ENCODE data around the gene ANTXR1. TPM values are rescaled to one million over a fixed set of nuclear protein-coding genes. Genes with fewer than 3 reads are reported as not detected.

Gene ANTXR1
- polyA plus RNA-seq, 1 donor = 29.6 TPM

GRCh38 chr2:69082430-69082997 lies 69.5 kb downstream of the ANTXR1 start:
- Histone ChIP-seq H3K27me3 (ENCODE audit: control insufficient read depth, insufficient read depth, low read length) (no peaks in the 10 kb centered on the region), H3K9me3 (ENCODE audit: control insufficient read depth, low read depth, low read length) (no peaks in the 10 kb centered on the region), H3K36me3 (ENCODE audit: control insufficient read depth, insufficient read depth, low read length) (no peaks in the 10 kb centered on the region), H3K4me1 (ENCODE audit: control insufficient read depth, insufficient read depth, low read length) (peaks cover 3% of the 10 kb centered on the region), H3K4me3 (ENCODE audit: low read length) (no peak overlapping the region), H3K27ac (ENCODE audit: low read length) (no peak overlapping the region)
- WGBS (ENCODE audit: insufficient coverage, low lambda C conversion rate) = no CpG with 5 or more reads among the region's 9 CpGs
- peak in 1 of 2 donors; percentile 36 for DNase-seq

DNA sequence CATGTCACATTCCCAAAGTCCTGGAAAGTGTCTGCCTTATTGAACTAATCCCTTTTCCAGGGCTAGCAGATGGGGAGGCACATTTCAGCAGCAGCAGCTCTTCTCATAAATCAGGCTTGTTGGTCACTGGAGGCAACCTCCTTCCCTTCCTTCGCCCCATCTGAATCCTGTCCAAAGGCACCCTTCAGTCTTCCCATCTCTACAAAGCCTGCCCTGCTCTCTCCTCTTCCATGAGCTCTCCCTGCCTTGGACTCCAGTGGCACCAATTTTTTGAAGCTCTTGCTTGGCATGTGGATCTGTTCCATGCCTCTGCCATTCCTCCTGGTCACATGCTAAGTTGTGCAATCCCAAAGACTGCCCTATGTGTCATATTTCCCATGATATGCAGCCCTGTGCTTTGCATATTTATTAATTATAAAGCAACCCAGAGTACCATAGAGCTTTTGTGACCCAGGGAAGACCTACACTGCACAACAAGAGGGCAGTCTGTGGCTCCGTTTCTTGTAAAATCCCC lies 70.3 kb downstream of the ANTXR1 start:
- H3K4me1 ChIP-seq (ENCODE audit: control insufficient read depth, insufficient read depth, low read length) = peaks cover 3% of the 10 kb centered on the region
- peak in 1 of 2 donors; percentile 32 for DNase-seq
- no peaks in the 10 kb centered on the region for H3K27me3 ChIP-seq (ENCODE audit: control insufficient read depth, insufficient read depth, low read length)
- no peaks in the 10 kb centered on the region for H3K9me3 ChIP-seq (ENCODE audit: control insufficient read depth, low read depth, low read length)
- no CpG with 5 or more reads among the region's 2 CpGs for WGBS (ENCODE audit: insufficient coverage, low lambda C conversion rate)
- H3K36me3 ChIP-seq (ENCODE audit: control insufficient read depth, insufficient read depth, low read length) = no peaks in the 10 kb centered on the region
- peak overlapping the region; percentile 28 for H3K27ac ChIP-seq (ENCODE audit: low read length)
- H3K4me3 ChIP-seq (ENCODE audit: low read length) = no peak overlapping the region

DNA sequence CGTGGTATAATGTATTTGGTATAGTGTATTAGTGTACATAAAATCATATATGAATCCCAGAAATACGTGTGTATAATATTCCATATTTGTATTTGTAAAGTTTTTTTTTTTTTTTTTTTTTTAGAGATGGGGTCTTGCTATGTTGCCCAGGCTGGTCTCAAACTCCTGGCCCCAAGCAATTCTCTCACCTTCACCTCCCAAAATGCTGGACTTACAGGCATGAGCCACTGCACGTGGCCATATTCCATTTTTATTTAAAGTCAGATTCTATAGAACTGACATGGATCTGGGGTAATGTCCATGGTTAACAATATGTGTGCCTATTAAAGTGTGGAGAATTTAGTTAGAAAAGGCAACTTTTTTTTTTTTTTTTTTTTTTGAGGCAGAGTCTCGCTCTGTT lies 71.5 kb downstream of the ANTXR1 start:
- H3K27ac ChIP-seq (ENCODE audit: low read length) = no peak overlapping the region
- 100% methylated on average over 1 of the region's 4 CpGs for WGBS (ENCODE audit: insufficient coverage, low lambda C conversion rate)
- DNase-seq = no peak

DNA sequence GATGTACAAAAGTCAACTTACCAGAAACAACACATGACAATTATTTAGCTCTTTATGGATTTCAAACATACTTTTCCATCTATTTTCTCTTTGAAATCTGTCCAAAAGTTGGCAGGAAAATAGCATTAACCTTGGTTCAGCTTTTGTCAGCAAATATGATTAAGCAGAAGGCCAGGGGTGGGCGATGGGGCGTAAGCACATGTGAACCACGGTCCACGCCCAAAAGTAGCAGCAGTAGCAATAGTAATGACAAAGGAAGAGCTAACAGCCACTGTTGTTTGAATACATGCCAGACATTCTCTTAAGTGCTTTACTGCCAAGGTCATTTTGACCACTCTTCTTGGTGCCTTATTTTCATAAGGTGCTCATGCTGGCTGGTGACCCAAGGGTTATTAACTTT lies 73.5 kb downstream of the ANTXR1 start:
- Histone ChIP-seq H3K27ac (ENCODE audit: low read length) (no peak overlapping the region), H3K4me1 (ENCODE audit: control insufficient read depth, insufficient read depth, low read length) (peaks cover 3% of the 10 kb centered on the region), H3K27me3 (ENCODE audit: control insufficient read depth, insufficient read depth, low read length) (no peaks in the 10 kb centered on the region), H3K4me3 (ENCODE audit: low read length) (no peak overlapping the region), H3K36me3 (ENCODE audit: control insufficient read depth, insufficient read depth, low read length) (peaks cover 2% of the 10 kb centered on the region), H3K9me3 (ENCODE audit: control insufficient read depth, low read depth, low read length) (no peaks in the 10 kb centered on the region)
- no CpG with 5 or more reads among the region's 4 CpGs for WGBS (ENCODE audit: insufficient coverage, low lambda C conversion rate)
- DNase-seq = no peak

More for the DNA sequence above, 71.5 kb downstream of the ANTXR1 start:
- Histone ChIP-seq H3K4me1 (ENCODE audit: control insufficient read depth, insufficient read depth, low read length) (peaks cover 3% of the 10 kb centered on the region), H3K27me3 (ENCODE audit: control insufficient read depth, insufficient read depth, low read length) (no peaks in the 10 kb centered on the region), H3K9me3 (ENCODE audit: control insufficient read depth, low read depth, low read length) (no peaks in the 10 kb centered on the region), H3K36me3 (ENCODE audit: control insufficient read depth, insufficient read depth, low read length) (no peaks in the 10 kb centered on the region), H3K4me3 (ENCODE audit: low read length) (no peak overlapping the region)

DNA sequence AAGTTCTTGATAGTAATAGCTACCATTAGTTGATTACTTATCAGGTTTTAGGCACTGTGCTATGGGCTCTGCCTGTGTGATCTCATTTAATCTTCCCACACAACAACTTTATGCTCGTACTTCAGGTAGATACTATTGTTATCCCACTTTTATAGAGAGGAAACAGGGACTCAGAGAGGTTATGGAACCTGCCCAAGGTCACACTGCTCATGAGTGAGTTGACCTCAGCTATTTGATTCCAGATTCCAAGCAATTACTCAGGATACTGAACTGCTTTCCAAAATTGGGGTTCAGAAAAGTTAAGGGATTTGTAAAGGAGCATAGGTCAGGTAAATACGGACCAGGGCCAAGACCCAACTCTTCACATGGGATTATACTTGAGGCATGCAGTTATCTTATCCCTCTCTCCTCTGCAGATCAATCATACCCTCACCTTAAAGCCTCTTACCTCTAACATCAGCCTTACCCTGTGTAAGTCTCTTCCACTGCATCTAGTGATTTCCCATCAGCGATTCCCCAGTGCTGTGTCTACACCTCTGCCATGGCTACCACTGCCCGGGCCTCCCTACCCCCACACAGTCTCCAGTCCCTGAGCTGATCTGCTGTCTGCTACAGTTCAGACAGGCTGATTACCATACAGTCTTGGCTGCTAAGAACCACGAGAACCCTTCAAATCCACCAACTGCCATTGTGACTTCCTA lies 74.4 kb downstream of the ANTXR1 start:
- H3K27ac ChIP-seq (ENCODE audit: low read length) = no peak overlapping the region
- peaks cover 2% of the 10 kb centered on the region for H3K36me3 ChIP-seq (ENCODE audit: control insufficient read depth, insufficient read depth, low read length)
- peaks cover 3% of the 10 kb centered on the region for H3K4me1 ChIP-seq (ENCODE audit: control insufficient read depth, insufficient read depth, low read length)
- no CpG with 5 or more reads among the region's 5 CpGs for WGBS (ENCODE audit: insufficient coverage, low lambda C conversion rate)
- no peak overlapping the region for H3K4me3 ChIP-seq (ENCODE audit: low read length)
- no peak for DNase-seq
- H3K9me3 ChIP-seq (ENCODE audit: control insufficient read depth, low read depth, low read length) = no peaks in the 10 kb centered on the region
- no peaks in the 10 kb centered on the region for H3K27me3 ChIP-seq (ENCODE audit: control insufficient read depth, insufficient read depth, low read length)

- no peak overlapping the region for H3K4me3 ChIP-seq (ENCODE audit: low read length)
- H3K36me3 ChIP-seq (ENCODE audit: control insufficient read depth, insufficient read depth, low read length) = peaks cover 2% of the 10 kb centered on the region
- H3K27me3 ChIP-seq (ENCODE audit: control insufficient read depth, insufficient read depth, low read length) = no peaks in the 10 kb centered on the region
- WGBS (ENCODE audit: insufficient coverage, low lambda C conversion rate) = no CpG with 5 or more reads among the region's 1 CpG
- no peaks in the 10 kb centered on the region for H3K9me3 ChIP-seq (ENCODE audit: control insufficient read depth, low read depth, low read length)
- H3K27ac ChIP-seq (ENCODE audit: low read length) = no peak overlapping the region
- H3K4me1 ChIP-seq (ENCODE audit: control insufficient read depth, insufficient read depth, low read length) = peaks cover 3% of the 10 kb centered on the region
- DNase-seq = no peak
Measured at GRCh38 chr2:69087912-69088240, 74.9 kb downstream of the ANTXR1 start.

DNA sequence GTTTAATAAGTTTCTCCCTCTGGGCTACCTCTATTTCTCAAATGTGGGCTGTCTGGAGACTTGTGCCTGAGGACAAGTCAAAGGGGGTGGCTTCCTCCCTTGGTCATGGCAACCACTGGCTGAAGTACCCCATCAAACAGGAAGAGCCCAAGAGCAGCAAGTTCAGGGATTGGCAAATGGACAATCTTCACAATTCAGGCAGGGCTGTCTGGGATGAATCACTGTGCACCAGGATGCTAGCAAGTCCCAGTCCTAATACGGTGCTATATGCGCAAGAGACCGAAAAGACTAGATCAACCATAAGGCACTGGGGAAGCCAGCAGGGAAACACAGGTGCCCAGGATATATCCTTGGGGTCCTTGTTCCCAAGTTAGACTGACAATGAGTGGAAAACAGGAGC lies 75.5 kb downstream of the ANTXR1 start:
- no peaks in the 10 kb centered on the region for H3K27me3 ChIP-seq (ENCODE audit: control insufficient read depth, insufficient read depth, low read length)
- H3K9me3 ChIP-seq (ENCODE audit: control insufficient read depth, low read depth, low read length) = no peaks in the 10 kb centered on the region
- no peak overlapping the region for H3K27ac ChIP-seq (ENCODE audit: low read length)
- no CpG with 5 or more reads among the region's 3 CpGs for WGBS (ENCODE audit: insufficient coverage, low lambda C conversion rate)
- peaks cover under 1% of the 10 kb centered on the region for H3K4me1 ChIP-seq (ENCODE audit: control insufficient read depth, insufficient read depth, low read length)
- DNase-seq = no peak
- peaks cover 2% of the 10 kb centered on the region for H3K36me3 ChIP-seq (ENCODE audit: control insufficient read depth, insufficient read depth, low read length)
- no peak overlapping the region for H3K4me3 ChIP-seq (ENCODE audit: low read length)

DNA sequence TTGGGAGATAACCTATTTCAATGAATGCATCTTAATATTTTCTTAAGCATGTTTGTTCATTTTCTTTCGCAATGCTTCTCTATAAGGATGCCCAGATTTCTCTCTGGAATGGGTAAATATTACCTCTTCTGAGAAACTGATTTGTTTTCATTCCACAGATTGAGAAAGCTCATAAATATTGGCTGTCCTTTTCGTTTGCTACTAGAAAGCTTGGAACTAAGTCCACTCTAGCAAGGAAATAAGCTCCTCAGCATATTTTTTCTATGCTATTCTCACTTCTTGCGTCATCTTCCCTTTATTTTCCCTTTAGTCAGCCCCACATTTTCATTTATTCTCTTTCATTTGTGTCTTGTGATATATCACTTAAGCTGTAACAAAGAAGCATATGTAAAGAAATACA lies 76.3 kb downstream of the ANTXR1 start:
- Histone ChIP-seq H3K36me3 (ENCODE audit: control insufficient read depth, insufficient read depth, low read length) (peaks cover 2% of the 10 kb centered on the region), H3K27me3 (ENCODE audit: control insufficient read depth, insufficient read depth, low read length) (no peaks in the 10 kb centered on the region), H3K9me3 (ENCODE audit: control insufficient read depth, low read depth, low read length) (no peaks in the 10 kb centered on the region), H3K4me3 (ENCODE audit: low read length) (no peak overlapping the region), H3K4me1 (ENCODE audit: control insufficient read depth, insufficient read depth, low read length) (no peaks in the 10 kb centered on the region), H3K27ac (ENCODE audit: low read length) (peak overlapping the region; percentile 0)
- 64% methylated on average over 2 of the region's 3 CpGs for whole genome bisulfite sequencing (ENCODE audit: insufficient coverage, low lambda C conversion rate)
- no peak for DNase-seq

- WGBS (ENCODE audit: insufficient coverage, low lambda C conversion rate) = 83% methylated on average over 1 of the region's 1 CpG
- DNase-seq = no peak
Measured at GRCh38 chr2:69089998-69090397, 77.0 kb downstream of the ANTXR1 start.

DNA sequence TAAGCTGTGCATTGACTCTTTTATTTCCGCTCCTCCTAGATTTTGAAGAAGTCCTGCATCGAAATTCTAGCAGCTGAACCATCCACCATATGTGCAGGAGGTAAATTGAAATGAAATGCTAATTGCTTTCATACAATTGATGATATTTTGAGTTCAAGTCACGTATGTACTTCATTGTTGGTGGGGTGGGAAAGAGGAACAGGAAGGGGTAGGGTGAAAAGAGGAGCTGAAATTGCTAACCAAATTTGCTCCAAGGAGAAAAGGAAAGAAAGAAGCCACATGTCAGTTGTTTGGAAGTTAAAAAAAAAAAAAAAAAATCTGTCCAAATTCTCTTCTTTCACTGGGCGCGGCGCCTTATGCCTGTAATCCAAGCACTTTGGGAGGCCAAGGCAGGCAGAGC lies 77.8 kb downstream of the ANTXR1 start:
- H3K4me3 ChIP-seq (ENCODE audit: low read length) = no peak overlapping the region
- H3K9me3 ChIP-seq (ENCODE audit: control insufficient read depth, low read depth, low read length) = no peaks in the 10 kb centered on the region
- no peak for DNase-seq
- H3K36me3 ChIP-seq (ENCODE audit: control insufficient read depth, insufficient read depth, low read length) = peaks cover 2% of the 10 kb centered on the region
- WGBS (ENCODE audit: insufficient coverage, low lambda C conversion rate) = 100% methylated on average over 1 of the region's 6 CpGs
- H3K27ac ChIP-seq (ENCODE audit: low read length) = no peak overlapping the region
- no peaks in the 10 kb centered on the region for H3K27me3 ChIP-seq (ENCODE audit: control insufficient read depth, insufficient read depth, low read length)
- no peaks in the 10 kb centered on the region for H3K4me1 ChIP-seq (ENCODE audit: control insufficient read depth, insufficient read depth, low read length)

More at GRCh38 chr2:69089998-69090397, 77.0 kb downstream of the ANTXR1 start:
- H3K27me3 ChIP-seq (ENCODE audit: control insufficient read depth, insufficient read depth, low read length) = no peaks in the 10 kb centered on the region
- H3K27ac ChIP-seq (ENCODE audit: low read length) = peak overlapping the region; percentile 0
- no peak overlapping the region for H3K4me3 ChIP-seq (ENCODE audit: low read length)
- H3K36me3 ChIP-seq (ENCODE audit: control insufficient read depth, insufficient read depth, low read length) = peaks cover 2% of the 10 kb centered on the region
- H3K4me1 ChIP-seq (ENCODE audit: control insufficient read depth, insufficient read depth, low read length) = no peaks in the 10 kb centered on the region
- no peaks in the 10 kb centered on the region for H3K9me3 ChIP-seq (ENCODE audit: control insufficient read depth, low read depth, low read length)

- no peaks in the 10 kb centered on the region for H3K9me3 ChIP-seq (ENCODE audit: control insufficient read depth, low read depth, low read length)
- H3K36me3 ChIP-seq (ENCODE audit: control insufficient read depth, insufficient read depth, low read length) = peaks cover 2% of the 10 kb centered on the region
- WGBS (ENCODE audit: insufficient coverage, low lambda C conversion rate) = 83% methylated on average over 1 of the region's 1 CpG
- no peak for DNase-seq
- H3K27me3 ChIP-seq (ENCODE audit: control insufficient read depth, insufficient read depth, low read length) = no peaks in the 10 kb centered on the region
- H3K4me3 ChIP-seq (ENCODE audit: low read length) = no peak overlapping the region
- no peaks in the 10 kb centered on the region for H3K4me1 ChIP-seq (ENCODE audit: control insufficient read depth, insufficient read depth, low read length)
- H3K27ac ChIP-seq (ENCODE audit: low read length) = no peak overlapping the region
Measured at GRCh38 chr2:69092857-69093256, 79.9 kb downstream of the ANTXR1 start.
